HG03442 (cell line): ENCODE data around the gene COX8A.
A peak's percentile ranks its signal among the peaks of the same experiment; 100 is the strongest.
"Not testable (repeated sequence)": the region's sequence is repeated elsewhere in the genome, so short reads cannot be mapped to it uniquely, and the experiment has no call there.

Source experiments
- ATAC-seq: cut with Tn5 transposase; IDR thresholded peaks from one replicate; pipeline ENCODE4 v1.9.1; 2021; ENCODE audit warnings: mild to moderate bottlenecking, moderate library complexity; ENCODE audit not compliant: unreplicated experiment

The COX8A gene

DNA sequence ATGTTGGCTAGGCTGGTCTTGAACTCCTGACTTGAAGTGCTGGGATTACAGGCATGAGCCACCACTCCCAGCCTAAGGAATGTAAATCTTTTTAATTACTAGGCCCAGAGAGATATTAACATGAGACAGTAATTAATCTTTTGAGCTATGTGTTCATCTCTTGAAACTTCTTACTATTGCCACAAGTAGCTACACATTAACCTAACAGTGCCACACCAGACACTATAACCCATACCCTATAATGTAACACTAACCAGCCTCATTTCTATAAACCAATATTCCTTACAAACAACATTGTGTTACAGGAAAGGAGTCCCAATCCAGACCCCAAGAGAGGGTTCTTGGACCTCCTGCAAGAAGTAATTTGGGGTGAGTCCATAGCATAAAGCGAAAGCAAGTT lies 8.0 kb upstream of the COX8A start:
- no peak for ATAC-seq

DNA sequence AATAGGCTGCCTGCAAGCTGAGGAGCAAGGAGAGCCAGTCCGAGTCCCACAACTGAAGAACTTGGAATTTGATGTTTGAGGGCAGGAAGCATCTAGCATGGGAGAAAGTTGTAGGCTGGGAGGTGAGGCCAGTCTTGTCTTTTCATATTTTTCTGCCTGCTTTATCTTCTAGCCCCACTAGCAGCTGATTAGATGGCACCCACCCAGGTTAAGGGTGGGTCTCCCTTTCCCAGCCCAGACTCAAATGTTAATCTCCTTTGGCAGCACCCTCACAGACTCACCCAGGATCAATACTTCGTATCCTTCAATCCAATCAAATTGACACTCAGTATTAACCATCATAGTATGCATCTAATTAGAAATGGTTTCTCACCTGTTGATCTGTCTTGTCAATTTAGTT lies 5.0 kb upstream of the COX8A start:
- ATAC-seq: no peak

DNA sequence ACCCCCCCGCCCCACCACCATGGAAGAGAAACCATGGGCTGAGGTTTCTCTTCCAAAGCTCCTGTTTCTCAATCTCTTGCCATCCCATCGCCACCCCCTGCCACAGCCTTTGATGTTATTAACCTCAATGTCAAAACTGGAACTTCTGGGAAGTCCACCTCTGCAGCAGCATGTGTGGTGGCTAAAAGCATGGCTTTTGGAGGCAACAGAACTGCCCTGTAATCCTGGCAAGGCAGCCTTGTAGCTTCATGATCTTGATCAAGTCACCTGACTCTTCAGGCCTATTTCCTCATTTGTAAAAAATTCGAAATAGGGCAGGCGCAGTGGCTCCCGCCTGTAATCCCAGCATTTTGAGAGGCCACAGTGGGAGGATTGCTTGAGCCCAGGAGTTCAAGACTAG lies 3.5 kb upstream of the COX8A start:
- no peak for ATAC-seq

DNA sequence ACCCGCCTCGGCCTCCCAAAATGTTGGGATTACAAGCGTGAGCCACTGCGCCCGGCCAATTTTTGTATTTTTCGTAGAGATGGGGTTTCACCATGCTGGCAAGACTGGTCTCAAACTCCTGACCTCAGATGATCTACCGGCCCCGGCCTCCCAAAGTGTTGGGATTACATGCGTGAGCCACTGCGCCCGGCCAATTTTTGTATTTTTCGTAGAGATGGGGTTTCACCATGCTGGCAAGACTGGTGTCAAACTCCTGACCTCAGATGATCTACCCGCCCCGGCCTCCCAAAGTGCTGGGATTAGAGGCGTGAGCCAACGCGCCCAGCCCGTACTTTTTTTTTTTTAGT lies 535 bp upstream of the COX8A start:
- not testable (repeated sequence) for ATAC-seq

DNA sequence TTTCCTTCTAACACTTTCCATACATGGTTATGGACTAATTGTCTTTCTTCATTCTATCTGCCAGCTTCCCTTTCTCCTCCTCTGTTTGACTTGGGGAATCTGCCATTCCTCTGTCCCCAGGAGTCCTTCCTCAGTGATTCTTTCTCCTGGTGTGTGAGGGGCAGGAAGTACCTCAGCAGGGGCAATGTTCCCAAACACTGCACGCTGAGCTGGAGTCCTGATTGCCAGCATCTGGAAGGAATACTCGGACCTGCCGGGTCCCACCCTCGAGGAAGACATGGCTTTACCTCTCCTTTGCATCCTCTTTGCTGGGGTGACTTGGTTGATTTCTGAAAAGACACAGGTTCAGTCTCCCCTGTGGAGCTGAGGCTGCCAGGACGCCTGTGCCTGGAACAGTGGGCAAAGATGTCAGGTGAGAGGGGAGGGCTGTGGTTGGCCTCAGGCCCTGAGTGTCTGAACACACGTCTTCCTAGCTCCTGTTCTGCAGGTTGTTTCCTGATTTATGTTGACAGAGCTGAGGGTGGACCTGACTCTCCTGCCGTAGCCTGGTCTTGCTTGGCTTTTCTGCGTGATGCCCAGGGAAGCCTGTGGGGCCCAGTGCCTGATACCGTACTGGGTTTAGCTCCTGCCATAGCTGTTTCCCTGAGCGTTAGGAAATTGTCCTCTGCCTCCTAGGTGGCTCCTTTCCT lies 4.3 kb downstream of the COX8A start:
- no peak for ATAC-seq

DNA sequence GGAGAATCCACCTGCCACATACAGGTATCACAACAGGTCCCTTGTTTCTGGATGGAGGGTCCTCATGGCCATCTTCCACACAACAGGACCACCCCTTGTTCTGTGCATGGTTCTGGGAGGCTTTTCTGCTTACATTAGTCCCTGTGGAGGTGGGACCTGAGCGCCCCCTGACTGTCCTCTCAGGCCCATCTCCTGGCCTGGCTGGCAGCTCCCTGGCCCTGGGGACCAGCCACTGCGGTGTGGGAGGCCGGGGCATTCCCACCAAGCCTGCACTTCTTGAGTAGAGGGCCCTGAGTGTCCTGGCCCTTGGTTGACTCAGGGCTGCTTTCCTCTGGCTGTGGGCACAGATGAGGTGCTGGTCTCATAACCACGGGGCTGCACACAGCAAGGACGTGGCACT lies 5.0 kb downstream of the COX8A start:
- no peak for ATAC-seq

DNA sequence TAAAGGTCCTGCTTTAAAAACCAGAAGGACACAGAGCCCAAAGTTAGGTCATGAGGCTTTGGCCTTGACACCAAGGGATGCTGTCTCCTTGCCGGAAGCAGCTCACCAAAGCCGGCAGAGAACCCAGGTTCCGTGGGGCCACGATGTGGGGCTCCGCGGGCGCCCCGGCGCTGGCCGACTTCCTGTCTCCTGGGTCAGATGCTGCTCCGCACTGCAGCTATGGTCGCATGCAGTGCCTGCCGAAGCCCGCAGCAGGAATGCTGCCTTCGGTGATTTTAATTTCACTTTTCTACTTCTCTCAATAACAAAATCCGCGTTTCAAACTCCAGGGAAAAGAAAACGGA lies 11.4 kb downstream of the COX8A start:
- ATAC-seq: no peak

DNA sequence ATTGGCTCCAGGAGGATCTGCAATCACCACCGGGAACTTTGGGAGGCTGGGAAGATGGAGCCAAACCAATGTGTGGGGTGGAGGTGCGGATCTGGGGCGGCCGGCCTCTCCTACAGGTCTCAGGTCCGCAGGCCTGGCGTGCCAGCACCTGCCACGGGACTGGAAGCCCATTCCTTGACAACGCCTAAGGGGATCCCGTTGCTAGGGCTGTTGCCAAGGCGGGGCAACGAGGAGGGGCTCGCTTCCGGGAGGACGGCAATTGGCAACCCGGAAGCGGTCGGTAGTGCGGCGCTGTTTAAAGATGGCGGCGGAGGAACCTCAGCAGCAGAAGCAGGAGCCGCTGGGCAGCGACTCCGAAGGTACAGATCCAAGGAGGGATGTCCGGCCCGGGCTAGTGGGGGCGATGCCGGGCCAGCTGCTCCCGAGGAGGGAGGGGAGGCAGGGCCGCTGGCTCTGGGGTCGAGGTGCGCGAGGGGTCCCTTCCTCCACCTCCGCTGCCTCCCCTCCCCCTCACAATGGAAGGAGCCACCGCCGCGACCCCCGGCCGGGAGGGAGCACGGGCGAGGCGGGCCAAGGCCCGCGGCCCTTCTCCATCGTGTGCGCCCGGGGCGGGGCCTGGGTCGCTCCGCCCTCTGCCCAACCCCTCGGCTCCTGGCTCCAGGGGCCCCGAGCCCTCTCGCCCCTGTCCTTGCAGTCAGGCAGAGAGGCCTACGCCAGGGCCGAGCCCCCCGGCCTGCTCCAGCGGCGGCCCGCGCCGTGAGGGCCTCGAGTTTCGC lies 11.9 kb downstream of the COX8A start, which contains the start of gene OTUB1:
Gene OTUB1, plus strand, starts transcription at position 283 of the 776 bp plus-strand sequence. Its CDS starts 19 bp downstream, at position 302.
- peak; percentile 69 for ATAC-seq

DNA sequence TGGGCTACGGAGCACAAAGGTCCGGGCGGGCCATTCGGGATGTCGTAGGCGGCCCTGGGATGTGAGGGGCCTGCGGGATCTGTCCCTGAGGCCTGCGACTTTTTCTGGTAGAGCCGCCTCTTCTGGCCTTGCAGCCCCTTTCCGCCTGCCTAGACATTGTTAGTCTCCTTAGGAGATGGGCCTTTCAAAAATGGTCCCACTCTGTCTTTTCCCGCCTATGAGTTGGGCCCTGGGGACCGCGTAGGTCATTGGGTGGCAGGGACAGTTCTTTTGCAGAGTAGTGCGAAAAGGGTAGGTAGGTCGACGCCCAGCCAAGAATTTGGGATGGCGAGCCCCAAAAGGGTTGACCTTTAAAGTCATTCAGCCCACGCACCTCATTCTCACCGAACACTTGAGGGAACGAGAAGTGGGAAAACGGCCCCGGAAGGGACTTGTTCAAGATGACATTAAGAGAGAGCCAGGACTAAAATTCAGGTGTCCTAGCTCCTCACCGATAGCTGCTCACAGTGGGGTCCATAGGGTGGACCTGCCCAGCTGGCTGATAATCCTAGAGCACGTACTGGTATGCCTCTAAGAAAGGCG lies 12.6 kb downstream of the COX8A start:
- no peak for ATAC-seq

DNA sequence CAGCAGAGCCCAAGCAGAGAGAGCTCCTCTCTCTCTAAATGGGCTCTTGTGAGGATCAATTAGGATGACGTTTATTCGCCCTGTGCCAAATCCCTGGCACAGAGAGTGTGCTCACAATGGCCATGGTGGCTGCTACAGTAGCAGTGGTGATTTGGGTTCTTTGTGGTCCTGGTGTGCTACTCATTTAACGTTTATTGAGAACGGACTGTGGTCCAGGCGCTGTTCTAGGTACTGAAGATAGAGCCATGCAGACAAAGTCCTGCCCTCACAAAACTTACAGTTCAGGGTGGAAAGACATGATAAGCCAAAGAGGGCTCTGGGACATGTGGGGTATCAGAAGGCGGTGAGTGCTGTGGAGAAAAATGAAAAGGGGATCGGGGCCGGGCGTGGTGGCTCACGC lies 17.1 kb downstream of the COX8A start:
- no peak for ATAC-seq

DNA sequence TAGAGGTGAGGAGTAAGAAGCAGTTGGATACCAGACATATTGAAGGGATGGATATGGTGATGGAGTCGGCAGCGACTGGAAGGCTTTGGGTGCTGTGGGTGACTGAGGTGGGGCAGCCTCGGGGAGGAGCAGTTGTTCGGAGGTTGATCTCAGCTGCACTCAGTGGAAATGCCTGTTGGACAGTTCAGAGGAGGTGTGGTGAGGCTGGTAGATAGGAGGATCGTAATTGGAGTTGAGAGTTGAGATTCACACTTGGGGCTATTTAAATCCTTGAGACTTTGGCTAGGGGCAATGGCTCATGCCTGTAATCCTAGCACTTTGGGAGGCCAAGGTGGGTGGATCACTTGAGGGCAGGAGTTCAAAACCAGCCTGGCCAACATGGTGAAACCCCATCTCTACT lies 18.7 kb downstream of the COX8A start:
- no peak for ATAC-seq

DNA sequence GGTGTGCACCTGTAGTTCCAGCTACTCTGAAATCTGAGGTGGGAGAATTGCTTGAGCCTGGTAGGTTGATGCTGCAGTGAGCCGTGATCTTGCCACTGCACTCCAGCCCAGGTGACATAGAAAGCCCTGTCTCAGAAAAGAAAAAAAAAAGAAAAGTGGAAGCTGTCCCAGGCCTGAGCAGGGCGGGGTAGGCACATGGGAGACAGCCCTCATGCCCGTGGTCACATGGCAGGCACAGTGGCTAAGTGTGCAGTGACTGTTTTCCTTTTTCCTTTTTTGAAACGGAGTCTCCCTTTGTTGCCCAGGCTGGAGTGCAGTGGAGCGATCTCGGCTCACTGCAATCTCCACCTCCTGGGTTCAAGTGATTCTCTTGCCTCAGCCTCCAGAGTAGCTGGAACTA lies 19.6 kb downstream of the COX8A start:
- no peak for ATAC-seq

DNA sequence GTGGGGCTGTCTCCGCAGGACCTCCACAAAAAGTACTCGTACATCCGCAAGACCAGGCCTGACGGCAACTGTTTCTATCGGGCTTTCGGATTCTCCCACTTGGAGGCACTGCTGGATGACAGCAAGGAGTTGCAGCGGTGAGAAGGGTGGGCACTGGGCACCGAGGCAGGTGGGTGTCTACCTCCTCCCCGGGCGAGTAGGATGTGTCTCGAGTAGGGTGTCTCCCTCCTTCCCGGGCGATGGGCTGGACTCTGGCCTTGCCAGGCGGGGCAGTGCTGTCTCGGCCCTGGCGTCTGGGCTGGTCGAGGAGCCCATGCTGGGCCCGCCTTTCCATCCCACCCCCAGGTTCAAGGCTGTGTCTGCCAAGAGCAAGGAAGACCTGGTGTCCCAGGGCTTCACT lies 22.1 kb downstream of the COX8A start:
- ATAC-seq: no peak

DNA sequence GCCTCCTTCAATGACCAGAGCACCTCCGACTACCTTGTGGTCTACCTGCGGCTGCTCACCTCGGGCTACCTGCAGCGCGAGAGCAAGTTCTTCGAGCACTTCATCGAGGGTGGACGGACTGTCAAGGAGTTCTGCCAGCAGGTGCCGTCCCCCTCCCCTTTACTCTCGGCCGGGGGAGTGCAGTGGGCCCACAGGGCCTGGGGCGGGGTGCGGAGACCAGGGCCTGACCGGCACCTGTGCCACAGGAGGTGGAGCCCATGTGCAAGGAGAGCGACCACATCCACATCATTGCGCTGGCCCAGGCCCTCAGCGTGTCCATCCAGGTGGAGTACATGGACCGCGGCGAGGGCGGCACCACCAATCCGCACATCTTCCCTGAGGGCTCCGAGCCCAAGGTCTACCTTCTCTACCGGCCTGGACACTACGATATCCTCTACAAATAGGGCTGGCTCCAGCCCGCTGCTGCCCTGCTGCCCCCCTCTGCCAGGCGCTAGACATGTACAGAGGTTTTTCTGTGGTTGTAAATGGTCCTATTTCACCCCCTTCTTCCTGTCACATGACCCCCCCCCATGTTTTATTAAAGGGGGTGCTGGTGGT lies 22.8 kb downstream of the COX8A start:
- ATAC-seq: no peak

DNA sequence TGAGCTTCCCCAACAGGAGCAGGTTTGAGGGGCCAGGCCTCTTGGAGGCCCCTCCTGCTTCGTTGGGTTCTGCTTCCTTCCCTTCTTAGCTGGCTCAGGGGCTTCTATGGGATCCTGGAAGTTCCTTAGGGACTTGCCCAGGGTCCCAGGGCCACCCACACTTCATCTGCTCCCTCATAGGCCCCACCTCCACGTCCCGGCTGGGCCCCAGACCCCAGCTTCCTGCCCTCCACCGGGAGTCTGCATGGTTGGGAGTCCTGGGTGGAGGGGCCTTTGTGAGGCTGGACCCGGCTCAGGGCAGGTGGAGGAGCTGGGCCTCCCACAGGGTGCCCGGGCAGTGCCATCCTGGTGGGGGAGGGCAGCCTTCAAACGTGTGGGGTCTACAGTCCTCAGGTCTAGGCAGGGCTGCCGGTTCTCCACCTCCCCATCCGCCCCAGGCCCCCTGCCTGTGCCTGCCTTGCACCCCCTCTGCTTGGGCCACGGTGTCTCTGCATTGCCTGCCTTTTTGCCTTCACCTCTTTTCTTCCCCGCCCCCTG lies 23.4 kb downstream of the COX8A start:
- ATAC-seq: no peak

DNA sequence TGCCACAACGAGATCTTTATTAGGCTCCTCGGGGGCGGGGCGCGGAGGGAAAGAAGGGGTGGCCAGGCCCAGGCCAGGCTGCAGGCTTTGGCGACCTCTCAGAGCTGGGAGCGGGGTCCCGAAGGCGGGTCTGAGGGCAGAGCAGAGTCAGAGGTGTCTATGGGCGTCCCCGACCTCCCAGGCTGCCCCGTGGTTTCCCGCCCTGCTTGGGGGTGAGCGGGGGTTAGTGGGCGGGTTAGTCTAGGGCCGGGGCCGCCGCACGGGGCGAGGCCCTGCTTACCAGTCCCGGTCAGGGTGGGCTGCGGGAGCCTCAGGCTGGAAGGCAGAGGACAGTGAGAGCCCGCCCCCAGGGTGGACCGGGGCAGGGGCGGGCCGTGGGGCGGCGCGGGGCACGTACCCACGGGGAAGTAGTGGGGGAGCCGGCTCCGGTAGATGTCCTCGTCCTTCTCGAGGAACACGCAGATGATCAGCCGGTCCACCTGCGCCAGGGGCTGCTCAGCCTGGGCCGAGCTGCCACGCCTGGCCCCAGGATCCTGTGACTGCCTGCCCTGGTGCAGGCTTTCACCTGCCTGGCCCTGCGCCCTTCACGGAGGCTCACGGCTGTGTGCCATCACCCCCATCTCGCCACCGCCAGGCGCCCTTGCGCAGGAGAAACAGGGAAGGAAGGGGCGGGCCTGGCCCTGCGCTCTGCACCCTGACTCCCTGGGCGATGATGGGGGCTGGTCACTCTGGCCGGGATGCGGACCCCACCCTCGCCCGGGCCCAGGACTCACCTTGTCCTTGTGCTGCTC lies 24.3 kb downstream of the COX8A start:
- ATAC-seq: no peak

DNA sequence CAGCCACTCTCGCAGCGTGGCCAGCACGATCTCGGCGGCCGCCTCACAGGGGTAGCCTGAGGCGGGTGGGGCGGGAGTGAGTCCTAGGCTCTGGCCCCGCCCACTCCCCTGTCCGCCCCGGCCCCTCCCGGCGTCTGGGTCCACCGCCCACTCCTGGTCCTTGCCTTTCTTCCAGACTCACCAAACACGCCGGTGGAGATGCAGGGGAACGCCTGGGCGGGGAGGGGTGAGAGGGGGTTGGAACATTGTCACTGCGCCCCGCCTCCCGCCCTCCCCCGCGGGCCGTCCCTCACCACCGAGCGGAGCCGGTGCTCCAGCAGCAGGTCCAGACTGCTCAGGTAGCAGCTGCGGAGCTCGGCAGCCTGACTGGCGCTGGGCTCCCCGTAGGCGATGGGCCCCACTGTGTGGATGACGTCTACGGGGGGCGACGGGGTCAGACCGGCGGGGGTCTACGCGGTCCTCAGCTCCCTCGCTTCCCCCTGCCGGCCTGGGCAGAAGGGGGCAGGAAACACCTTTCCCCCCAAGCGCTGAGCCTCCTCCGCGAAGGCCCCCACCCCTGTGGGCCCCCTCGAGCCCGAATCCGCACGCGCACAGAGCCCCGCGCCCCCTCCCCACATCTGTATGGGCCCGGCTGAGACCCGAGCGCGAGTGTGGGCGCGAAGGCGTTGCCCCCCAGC lies 25.1 kb downstream of the COX8A start:
- no peak for ATAC-seq

DNA sequence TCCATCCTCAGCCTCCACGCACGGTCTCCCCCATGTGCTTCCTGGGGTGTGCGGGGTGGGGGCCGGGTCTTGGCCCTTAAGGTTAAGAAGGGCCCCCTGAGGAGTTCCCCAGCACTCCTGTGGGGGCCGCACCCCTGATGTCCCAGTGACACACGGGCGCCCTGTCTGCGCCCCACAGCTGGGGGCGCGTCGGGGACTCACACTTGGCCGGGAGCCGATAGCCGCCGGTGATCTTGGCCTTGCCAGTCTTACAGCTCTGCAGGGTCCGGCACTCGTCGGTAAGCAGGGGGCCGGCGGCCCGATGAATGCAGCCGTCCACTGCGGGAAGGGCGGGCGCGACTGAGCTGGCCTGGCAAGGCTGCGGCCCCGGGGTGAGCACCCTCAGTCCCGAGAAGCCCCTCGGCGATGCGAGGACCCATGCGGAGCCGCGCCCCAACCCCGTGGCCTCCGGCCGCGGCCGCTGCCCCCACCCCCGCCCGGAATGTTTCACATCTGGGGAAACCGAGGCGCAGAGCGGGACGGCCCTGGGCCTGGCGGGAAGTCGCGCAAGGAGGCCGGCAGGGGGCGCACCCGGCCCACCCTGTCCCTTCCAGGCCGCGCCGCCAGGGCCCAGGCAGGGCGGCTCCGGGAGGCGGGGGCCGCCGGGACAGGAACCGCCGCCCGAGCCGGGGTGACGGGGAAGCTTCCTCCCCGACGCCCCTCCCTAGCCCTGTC lies 25.8 kb downstream of the COX8A start:
- ATAC-seq: peak; percentile 35

DNA sequence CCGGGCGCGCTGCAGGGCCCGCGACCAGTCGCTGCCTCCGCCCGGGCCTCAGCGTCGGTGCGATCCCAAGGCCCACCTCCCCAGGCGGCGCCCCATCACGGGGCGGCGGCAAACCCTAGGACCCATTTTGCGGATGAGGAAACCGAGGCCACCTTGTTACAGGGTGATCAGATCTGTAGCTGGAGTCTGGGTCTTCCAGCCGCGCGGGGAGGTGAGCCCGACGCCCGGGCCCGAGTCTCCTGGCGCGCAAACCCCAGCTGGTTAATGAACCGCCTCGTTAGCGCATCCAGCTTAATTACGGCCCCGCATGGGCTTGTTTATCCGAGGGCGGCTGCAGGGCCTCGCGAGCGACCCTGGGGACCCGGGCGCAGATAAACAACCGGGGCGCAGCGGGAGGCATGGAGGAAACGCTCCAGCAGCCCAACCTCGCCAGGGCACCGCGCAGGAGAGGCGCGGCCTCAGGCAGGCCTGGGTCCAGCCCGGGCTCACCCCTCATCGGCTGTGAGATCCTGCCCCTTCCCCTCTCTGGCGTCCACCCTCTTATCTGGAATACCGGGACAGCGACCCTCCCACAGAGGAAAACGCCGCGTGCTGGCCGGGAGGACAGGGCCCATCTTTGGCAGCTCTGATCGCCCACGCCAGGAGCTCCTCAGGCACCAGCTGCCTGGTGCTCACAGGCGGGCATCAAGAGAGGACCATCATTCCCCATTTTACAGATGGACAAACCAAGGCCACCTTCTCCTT lies 26.5 kb downstream of the COX8A start:
- no peak for ATAC-seq
